ENCODE results near the gene DOK4.
"Not testable (repeated sequence)": the region's sequence is repeated elsewhere in the genome, so short reads cannot be mapped to it uniquely, and the experiment has no call there.

Gene DOK4

DNA sequence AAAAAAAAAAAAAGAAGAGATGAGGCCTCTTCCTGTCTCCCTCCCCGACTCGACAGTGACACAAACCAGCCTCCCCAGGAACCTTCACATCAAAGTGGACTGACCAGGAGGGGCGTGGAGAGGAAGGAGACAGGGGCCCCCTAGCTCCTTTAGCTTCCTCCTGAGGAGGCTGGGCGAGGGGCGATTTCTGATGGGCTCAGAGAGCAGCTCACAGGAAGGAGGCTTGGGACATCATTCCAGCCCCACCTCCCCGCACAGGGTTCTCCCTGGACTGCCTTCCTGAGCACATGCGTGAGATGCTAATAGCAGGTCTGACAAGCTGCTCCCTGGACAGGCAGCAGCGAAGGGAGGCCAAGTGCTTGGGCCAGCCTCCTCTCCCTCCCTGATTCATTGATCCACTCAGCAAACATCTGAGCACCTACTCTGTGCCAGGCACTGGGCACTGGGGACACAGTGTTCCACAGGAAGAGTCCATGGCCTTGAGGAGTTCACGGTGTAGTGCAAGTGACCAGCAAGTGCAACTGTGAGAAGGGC, 14.4 kb upstream of the DOK4 start:
- DNase-seq = no peak

- DNase-seq = not testable (repeated sequence)
Observed at GRCh38 chr16:57499941-57500340, 13.6 kb upstream of the DOK4 start.

- DNase-seq = no peak
Observed at GRCh38 chr16:57498031-57498430, 11.7 kb upstream of the DOK4 start.

DNA sequence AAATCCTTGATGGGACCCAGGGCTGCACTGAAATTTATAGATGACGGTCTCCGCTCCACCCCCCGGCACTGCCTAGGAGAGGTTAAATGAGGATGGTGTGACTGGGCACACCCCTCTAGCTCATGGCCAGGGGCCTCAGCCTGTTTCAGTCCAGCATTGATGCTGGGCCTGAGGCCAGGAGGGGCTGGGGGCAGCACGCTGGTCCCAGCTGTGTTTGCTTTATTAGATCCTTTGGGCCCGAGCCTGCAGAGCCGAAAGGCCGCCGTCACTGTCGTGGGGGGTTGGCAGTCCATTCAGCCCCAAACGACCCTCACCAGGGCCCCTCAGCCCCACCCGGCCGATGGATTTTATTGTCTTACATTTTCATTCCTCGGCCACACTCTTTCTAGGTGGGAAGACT, 10.8 kb upstream of the DOK4 start:
- no peak for DNase-seq

- no peak for DNase-seq
Observed at GRCh38 chr16:57493767-57494166, 7.5 kb upstream of the DOK4 start.

DNA sequence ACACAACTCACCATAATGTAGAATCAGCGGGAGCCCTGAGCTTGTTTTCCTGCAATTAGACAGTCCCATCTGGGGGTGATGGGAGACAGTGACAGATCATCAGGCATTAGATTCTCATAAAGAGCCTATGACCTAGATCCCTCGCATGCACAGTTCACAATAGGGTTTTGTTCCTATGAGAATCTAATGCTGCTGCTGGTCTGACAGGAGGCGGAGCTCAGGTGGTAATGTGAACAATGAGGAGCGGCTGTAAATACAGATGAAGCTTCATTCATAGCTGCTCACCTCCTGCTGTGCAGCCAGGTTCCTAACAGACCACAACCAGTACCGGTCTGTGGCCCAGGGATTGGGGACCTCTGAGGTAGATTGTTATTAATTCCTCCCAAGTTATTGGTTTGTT, 2.9 kb upstream of the DOK4 start:
- no peak for DNase-seq

DNA sequence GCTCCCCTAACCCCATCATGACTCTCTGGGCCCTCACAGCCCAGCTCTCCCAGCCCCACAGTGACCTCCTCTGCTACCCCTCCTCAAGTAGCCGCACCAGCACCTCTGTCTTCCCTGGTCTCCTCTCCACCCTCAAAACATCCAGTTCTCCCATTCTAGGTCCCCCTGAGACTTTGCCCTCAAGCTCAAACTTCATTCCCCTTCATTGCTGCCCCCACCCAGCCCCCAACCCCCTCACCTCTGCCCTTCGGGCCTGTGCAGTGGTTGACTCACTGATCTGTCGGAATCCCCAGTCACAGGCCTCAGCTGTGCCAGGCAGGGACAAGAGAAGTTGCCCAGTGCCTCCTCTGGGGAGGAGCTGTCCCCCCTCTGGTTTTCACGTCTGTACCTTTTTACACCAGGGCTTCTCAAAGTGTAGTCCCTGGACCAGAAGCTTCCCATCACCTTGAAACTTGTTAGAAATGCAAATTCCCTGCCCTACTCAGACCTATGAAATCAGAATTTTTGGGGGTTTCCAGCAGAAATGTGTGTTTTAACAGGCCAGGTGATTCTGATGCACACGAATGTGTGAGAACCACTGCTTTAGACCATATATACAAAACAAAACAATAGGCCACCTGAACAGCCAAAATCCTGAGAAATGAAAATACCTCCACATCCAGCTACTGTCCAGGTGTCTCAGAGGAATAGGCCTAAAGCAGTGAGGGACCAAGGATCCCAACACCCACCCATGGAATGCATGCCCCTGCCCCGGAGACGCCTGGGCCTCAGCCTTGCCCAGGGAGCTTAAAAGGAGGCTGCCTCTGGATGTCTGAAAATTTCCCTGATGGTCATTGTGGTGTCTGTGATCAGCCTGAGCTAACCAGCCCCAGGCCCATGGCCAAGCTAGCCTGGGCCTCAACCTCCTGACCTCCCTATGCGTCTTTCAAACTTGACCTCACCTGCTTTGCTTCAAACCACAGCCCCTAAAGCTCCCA, 853 bp upstream of the DOK4 start:
- DNase-seq = no peak

DNA sequence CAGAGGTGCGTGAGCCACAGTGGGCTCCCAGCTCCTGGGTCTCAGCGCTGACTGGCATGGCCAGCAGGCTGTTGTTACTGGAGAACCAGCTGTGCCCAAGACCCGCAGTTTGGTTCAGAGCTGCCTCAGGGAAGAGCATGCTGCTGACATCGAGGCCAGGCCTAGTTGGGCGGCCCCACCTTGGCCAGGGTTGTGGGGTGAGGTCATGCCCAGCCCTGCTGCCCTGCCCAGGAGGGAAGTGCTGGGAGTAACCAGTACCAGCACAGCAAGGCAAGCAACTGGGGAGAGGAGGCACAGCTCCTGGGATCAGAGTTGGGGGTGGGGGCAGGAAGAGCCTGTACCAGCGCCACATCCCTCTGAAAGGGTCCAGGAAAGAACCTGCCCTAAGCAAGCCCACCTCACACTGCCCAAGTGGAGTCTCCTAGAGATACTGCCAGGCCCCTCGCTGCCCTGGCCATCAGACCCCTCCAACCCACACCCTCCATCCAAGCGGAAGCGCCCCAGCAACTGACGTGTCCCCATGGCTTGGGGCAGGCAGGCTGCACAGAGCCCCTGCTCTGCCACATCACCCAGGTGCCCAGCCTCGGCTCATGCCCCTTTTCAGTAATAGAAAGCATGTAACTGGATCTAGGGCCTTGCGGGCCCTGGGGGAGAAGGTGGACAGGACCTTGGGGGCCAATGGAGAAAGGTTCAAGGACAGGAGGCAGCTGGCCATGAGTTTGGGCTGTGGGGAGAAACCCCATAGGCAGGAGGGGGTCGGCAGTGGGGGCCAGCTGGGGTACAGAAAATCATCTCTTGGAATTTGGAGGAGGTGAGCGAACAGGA, 990 bp downstream of the DOK4 start:
- DNase-seq = no peak

DNA sequence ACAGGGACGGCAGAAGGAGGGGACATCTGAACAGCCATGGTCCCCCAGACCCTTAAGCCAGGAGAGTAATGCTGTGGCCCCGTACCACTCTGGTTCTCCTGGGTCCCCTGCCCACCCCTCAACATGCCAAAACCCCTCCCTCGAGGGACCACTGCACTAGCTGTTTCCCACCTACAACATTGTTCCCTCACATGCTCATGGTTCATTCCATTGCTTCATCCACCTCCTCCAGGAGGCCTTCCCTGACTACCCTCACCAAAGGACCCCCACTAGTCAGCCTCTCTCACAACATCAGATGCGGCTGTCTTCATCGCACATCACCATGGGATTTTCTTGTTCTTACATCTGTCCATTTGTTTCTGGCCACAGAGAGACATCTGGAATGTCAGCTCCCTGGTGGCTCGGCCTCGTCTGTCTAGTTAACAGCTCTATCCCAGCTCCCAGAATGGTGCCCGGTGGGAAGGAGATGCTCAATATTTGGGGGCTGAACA, 1.7 kb downstream of the DOK4 start:
- DNase-seq = no peak

DNA sequence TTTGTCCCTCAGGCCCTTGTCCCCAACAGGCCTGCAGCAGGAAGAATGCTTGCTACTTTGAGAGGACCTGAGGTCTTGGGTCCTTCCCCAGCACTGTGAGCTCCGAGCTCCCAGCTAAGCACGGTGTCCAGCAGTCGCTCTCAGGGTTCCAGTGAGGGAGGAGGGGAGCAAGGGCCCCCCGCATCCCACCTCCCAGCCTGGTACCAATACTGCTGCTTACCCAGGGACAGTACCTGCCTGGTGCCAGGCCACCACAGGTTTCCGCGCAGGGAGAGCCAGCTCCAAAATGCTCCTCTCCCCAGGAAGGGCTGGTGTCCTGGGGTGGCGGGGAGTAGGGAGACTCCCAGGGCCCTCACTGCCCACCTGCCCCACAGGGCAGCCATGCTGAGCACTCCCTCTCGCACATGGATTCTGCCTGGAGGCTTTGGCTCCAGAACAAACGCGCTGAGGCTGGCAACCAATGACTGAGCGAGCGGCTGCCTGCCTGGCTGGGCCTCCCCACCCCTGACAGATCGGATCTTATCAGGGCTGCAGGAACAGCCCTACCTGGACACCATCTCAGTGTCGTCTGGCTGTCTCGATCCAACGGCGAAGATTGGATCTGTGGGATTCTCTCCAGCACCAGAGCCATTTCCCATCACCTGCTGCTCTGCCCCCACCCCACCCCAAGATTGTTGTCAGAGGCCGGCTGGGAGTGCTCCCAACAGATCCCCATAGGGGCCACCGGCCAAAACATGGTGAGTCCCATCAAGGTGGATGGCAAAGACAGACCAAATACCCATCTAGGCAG, 2.4 kb downstream of the DOK4 start:
- DNase-seq = no peak

GRCh38 chr16:57482845-57483545, 3.3 kb downstream of the DOK4 start:
- no peak for DNase-seq

DNA sequence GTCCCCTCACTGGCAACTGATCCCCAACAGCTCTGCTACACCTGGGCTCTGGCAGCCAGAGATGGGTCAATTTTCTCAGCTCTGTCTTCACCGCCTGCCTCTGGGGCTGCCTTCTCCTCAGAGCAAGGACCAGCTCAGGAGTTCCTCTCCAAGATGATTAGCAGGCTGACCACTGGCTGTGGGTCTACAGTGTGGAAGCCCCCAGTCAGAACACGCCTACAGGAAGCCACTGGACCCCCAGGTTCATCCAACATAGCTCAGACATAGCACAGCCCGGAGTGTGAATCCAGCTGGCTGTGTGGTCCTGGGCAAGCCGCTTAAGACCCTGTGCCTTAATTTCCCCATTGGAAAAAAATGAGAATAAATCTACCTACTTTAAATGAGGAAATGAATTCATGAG, 4.9 kb downstream of the DOK4 start:
- DNase-seq = no peak

DNA sequence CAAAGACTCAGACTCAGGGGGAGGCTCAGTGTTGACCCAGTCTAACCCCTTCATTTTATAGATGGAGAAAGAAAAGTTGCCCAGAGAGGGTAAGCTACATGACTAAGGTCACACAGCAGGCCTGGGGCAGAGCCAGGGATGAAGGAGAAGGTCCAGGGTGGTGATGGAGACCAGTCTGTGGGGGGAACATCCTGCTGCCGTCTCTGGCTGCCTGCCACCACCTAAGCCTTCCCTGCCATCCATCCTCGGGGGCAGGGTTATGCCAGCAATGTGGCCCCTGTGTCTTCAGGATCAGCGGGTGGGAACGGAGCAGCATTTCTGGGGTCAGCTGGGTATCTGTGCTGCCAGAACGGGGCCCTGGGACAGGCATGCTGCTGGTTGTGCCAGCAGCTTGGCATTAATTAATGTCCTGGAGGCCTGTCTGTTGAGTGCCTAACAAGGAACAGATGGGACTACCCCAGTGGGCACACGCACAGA, 5.5 kb downstream of the DOK4 start:
- DNase-seq = no peak

GRCh38 chr16:57479976-57480753, 6.1 kb downstream of the DOK4 start:
- DNase-seq = no peak

GRCh38 chr16:57479205-57479975, 6.9 kb downstream of the DOK4 start:
- DNase-seq = no peak

- no peak for DNase-seq
Observed at GRCh38 chr16:57478396-57479204, 7.7 kb downstream of the DOK4 start.

DNA sequence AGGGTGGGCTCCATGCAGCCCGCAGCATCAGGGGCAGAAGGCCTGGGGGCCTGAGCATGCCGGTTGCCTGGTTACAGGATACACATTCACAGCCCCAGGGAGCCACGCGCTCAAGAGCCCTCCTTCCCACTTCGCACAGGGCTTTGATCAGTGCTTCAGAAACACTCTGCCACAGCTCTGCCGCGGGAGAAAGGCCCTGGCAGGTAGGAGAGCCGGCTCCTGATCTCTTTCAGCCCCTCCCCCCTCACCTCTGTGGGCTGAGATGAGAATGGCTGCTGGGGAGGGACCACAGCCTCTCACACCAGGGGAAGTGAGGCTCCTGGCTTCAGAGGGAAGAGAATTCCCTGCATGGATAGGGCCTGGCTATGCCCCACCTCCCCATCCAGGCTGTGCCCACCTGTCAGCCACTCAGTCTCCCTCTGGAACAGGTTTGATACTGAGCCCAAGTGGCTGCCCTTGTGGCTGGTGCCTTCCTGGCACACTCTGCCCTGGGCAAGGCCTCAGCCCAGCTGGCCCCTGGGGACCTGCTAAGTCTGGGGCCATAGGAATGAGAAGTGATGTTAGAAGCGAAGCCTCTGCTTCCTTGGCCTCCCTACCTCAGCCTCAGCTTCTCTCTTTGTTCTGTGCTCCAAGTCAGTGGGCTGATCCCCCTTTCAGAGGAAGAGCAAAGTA, 8.6 kb downstream of the DOK4 start:
- no peak for DNase-seq

- no peak for DNase-seq
Observed at GRCh38 chr16:57476546-57477410, 9.5 kb downstream of the DOK4 start.

All from stimulated activated CD4-positive, alpha-beta T cell treated with anti-CD3 and anti-CD28 coated beads, Interleukin-2, amount 100 ng/mL, for 24 hours (primary cell).